Ovary (tissue), 9 donors: ENCODE data around the gene UPK3A. TPM values are rescaled to one million over a fixed set of nuclear protein-coding genes. Genes with fewer than 3 reads are reported as not detected.
"Not testable (repeated sequence)": the region's sequence is repeated elsewhere in the genome, so short reads cannot be mapped to it uniquely, and the experiment has no call there.

Experiments
- DNase-seq, 5 donors: peaks; one replicate each; pipeline ENCODE4 v3.0.0-alpha.2; 2019 to 2020
- H3K27ac ChIP-seq, 2 donors: fragments of 200-600 bp; one replicate each; pipeline versions ENCODE4 v1.5.1 to v1.8.0; 2019 to 2022
- H3K27me3 ChIP-seq: fragments of 200-600 bp; one replicate; pipeline ENCODE4 v1.8.0; 2022
- H3K36me3 ChIP-seq: fragments of 200-600 bp; sonication (generic); one replicate; pipeline ENCODE4 v1.5.1; 2019
- H3K4me1 ChIP-seq: one replicate; pipeline ENCODE4 v1.8.1; 2013; ENCODE audit warnings: mild to moderate bottlenecking, moderate library complexity; ENCODE audit not compliant: insufficient read depth
- H3K4me3 ChIP-seq: fragments of 200-600 bp; sonication (generic); one replicate; pipeline ENCODE4 v1.5.1; 2017
- H3K9me3 ChIP-seq, 2 donors: fragments of 200-600 bp in 1 of 2; sonication (generic) in 1 of 2; one replicate each; pipeline versions ENCODE4 v1.5.1 to v1.8.1; 2013 to 2019; ENCODE audit warnings: mild to moderate bottlenecking in 1 of 2, moderate library complexity in 1 of 2
- EP300 ChIP-seq: sonication (generic); formaldehyde crosslinking; IDR thresholded peaks from one replicate; pipeline ENCODE4 v1.6.1; 2017; ENCODE audit warnings: antibody characterized with exemption
- POLR2A ChIP-seq: fragments of 450-650 bp; IDR thresholded peaks from one replicate; pipeline ENCODE4 v1.6.1; 2017; ENCODE audit warnings: antibody characterized with exemption, mild to moderate bottlenecking, moderate library complexity
- WGBS, 3 donors: extraction: QIAGEN DNeasy Blood & Tissue Kit in 1 of 3; methylation state at CpG; one replicate each; pipeline versions ENCODE4 v1.1.5 to v1.1.7; 2013 to 2017; 5-methylcytosine and 5-hydroxymethylcytosine counted together
- intact Hi-C, 4 donors: fragments of 100-400 bp; cut with DNase I; formaldehyde crosslinking; loops; one replicate each; pipeline versions ENCODE4 v1.11.0 to v1.15.1; 2022 to 2023
- polyA plus RNA-seq, 2 donors: library from polyadenylated mRNA; stranded (reverse); fragments of 200-250 nt in 1 of 2; fragments of 350-450 nt in 1 of 2; fragmentation: Illumina TruSeq in 1 of 2; extraction: RNeasy Lipid Tissue Mini Kit (QIAGEN cat#74804) in 1 of 2; gene quantifications; one replicate each; pipeline ENCODE4 v1.2.3, GENCODE V29; 2013 to 2014
- total RNA-seq, 7 donors: library from RNA; depleted of rRNA in 2 of 7; stranded (reverse); fragments of >200 nt in 2 of 7; fragmentation: NEBNext Ultra II Directional in 3 of 7; extraction: Animal tissue kit (Norgen Biotek cat#: 25700) in 3 of 7; gene quantifications; one replicate each; pipeline versions ENCODE4 v1.1.0 to v1.2.4, GENCODE V29; 2016 to 2023
- TF ChIP-seq, protein P1 (sequence below), 3 donors: fragments of 450-650 bp in 2 of 3; fragments of 200-600 bp in 1 of 3; IDR thresholded peaks; one replicate each; pipeline versions ENCODE4 v1.5.1 to v1.8.0; 2016 to 2022; ENCODE audit warnings: antibody characterized with exemption in 3 of 3, mild to moderate bottlenecking in 1 of 3
- donor health status: DM: no; HTN: no; CAD: no; lungs with moderate emphysema.
- donor health status: DM: no; HTN: no; CAD: no.
- donor health status: Bipolar disorder and iron deficiency.
- donor health status: DM: yes; HTN: yes; CAD: no.
- donor health status: DM: no; HTN: no; CAD: no.
- donor health status: DM: yes; HTN: yes; CAD: no.

UPK3A gene
- total and polyA plus RNA-seq, 9 donors, result 0.22 TPM; not detected in 8

- DNase-seq, result no peak
- 61 to 67% (median 64%) methylated on average over 6 of the region's 6 CpGs for WGBS, 3 donors
- no peaks in the 10 kb centered on the region for H3K36me3 ChIP-seq
- no peaks in the 10 kb centered on the region for H3K9me3 ChIP-seq
- TF ChIP-seq, protein P1, sequence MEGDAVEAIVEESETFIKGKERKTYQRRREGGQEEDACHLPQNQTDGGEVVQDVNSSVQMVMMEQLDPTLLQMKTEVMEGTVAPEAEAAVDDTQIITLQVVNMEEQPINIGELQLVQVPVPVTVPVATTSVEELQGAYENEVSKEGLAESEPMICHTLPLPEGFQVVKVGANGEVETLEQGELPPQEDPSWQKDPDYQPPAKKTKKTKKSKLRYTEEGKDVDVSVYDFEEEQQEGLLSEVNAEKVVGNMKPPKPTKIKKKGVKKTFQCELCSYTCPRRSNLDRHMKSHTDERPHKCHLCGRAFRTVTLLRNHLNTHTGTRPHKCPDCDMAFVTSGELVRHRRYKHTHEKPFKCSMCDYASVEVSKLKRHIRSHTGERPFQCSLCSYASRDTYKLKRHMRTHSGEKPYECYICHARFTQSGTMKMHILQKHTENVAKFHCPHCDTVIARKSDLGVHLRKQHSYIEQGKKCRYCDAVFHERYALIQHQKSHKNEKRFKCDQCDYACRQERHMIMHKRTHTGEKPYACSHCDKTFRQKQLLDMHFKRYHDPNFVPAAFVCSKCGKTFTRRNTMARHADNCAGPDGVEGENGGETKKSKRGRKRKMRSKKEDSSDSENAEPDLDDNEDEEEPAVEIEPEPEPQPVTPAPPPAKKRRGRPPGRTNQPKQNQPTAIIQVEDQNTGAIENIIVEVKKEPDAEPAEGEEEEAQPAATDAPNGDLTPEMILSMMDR (IDR thresholded peaks at IDR 0.05), result no peak
- TF ChIP-seq EP300 (no peak), POLR2A (no peak)
- H3K27ac ChIP-seq, result no peak overlapping the region
- no peaks in the 10 kb centered on the region for H3K27me3 ChIP-seq
- intact Hi-C loops, result no loop called here
- no peaks in the 10 kb centered on the region for H3K4me1 ChIP-seq
- H3K4me3 ChIP-seq, result no peak overlapping the region
These were observed 9.3 kb downstream of the UPK3A start for GRCh38 chr22:45294030-45294429.

- WGBS, 3 donors, result 90 to 97% (median 95%) methylated on average over 6 of the region's 6 CpGs
These were observed 10.3 kb downstream of the UPK3A start for GRCh38 chr22:45295004-45295403.

GRCh38 chr22:45295492-45295891, 10.7 kb downstream of the UPK3A start:
- H3K27ac ChIP-seq, result no peak overlapping the region
- H3K4me3 ChIP-seq, result no peak overlapping the region
- no peaks in the 10 kb centered on the region for H3K27me3 ChIP-seq
- 70 to 79% (median 75%) methylated on average over 9 of the region's 9 CpGs for WGBS, 3 donors
- DNase-seq, result no peak
- H3K4me1 ChIP-seq, result no peaks in the 10 kb centered on the region
- intact Hi-C loops, result no loop called here
- TF ChIP-seq EP300 (no peak), POLR2A (no peak)
- TF ChIP-seq, protein P1 (IDR thresholded peaks at IDR 0.05), result no peak
- no peaks in the 10 kb centered on the region for H3K9me3 ChIP-seq
- no peaks in the 10 kb centered on the region for H3K36me3 ChIP-seq

More at GRCh38 chr22:45295004-45295403, 10.3 kb downstream of the UPK3A start:
- intact Hi-C loops, H3K4me3 ChIP-seq, H3K36me3 ChIP-seq, H3K27ac ChIP-seq, H3K27me3 ChIP-seq, H3K9me3 ChIP-seq, H3K4me1 ChIP-seq, DNase-seq: not testable (repeated sequence)

DNA sequence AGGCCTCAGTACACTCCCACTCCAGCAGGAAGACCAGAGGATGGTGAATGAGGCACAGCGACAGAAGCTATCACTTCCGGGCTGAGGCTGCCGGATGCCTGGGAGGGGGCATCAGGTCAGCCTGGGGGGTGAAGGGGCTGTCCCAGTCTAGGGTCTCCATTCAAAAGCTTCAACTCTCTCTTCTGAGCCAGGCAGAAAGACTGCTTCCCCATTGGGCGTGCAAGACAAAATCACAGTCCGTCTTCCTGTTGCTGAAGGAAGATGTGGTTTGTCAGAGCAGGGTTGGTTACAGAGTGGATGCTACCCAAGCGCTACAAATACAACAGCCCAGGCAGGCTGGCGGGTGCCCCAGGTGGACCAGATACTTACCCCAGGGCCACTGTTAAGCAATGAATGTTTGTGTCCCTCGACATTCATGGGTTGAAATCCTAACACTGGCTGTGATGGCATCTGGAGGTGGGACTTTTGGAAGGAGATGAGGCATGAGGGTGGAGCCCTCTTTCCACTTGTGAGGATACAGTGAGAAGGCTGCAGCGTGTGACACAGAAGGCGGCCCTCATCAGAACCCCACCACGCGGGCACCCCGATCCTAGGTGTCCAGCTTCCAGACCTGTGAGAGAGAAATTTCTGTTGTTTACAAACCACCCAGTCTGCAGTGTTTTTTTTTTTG, 12.0 kb downstream of the UPK3A start:
- Histone ChIP-seq H3K4me1 (no peaks in the 10 kb centered on the region), H3K4me3 (no peak overlapping the region), H3K36me3 (no peaks in the 10 kb centered on the region), H3K9me3 (no peaks in the 10 kb centered on the region), H3K27me3 (no peaks in the 10 kb centered on the region), H3K27ac (no peak overlapping the region)
- TF ChIP-seq, protein P1 (IDR thresholded peaks at IDR 0.05), result no peak
- TF ChIP-seq EP300 (no peak), POLR2A (no peak)
- intact Hi-C loops, result no loop called here
- DNase-seq, result no peak
- 73 to 81% (median 73%) methylated on average over 13 of the region's 13 CpGs for WGBS, 3 donors

GRCh38 chr22:45298934-45299505, 14.3 kb downstream of the UPK3A start:
- intact Hi-C loops, result no loop called here

More at GRCh38 chr22:45298934-45299505, 14.3 kb downstream of the UPK3A start:
- no peak for DNase-seq
- no peak overlapping the region for H3K4me3 ChIP-seq
- TF ChIP-seq, protein P1 (IDR thresholded peaks at IDR 0.05), result no peak
- TF ChIP-seq POLR2A (no peak), EP300 (no peak)
- H3K36me3 ChIP-seq, result no peaks in the 10 kb centered on the region
- H3K4me1 ChIP-seq, result no peaks in the 10 kb centered on the region
- no peaks in the 10 kb centered on the region for H3K27me3 ChIP-seq
- WGBS, 3 donors, result 73 to 81% (median 76%) methylated on average over 15 of the region's 15 CpGs
- H3K27ac ChIP-seq, result no peak overlapping the region
- no peaks in the 10 kb centered on the region for H3K9me3 ChIP-seq
